Measurements from ENCODE around the gene UTP3. TPM values are rescaled to one million over a fixed set of nuclear protein-coding genes. Genes with fewer than 3 reads are reported as not detected.
A peak's percentile ranks its signal among the peaks of the same experiment; 100 is the strongest.
"Not testable (repeated sequence)": the region's sequence is repeated elsewhere in the genome, so short reads cannot be mapped to it uniquely, and the experiment has no call there.

Gene UTP3
- total and polyA plus RNA-seq, 3 experiments from 2014 or later: 14.9 to 43.4 (median 42.5) TPM

GRCh38 chr4:70660106-70660505 lies 28.2 kb upstream of the UTP3 start:
- no peak for DNase-seq
- Mint-ChIP-seq H3K36me3 (no peaks in the 10 kb centered on the region), H3K9me3 (no peaks in the 10 kb centered on the region), H3K4me1 (no peaks in the 10 kb centered on the region), H3K27ac (peak overlapping the region in 1 of 8 donors; percentile 34), H3K4me3 (no peak overlapping the region), H3K27me3 (no peaks in the 10 kb centered on the region)
- H3K4me3 ChIP-seq (ENCODE audit: low read length): no peak overlapping the region
- ChIA-PET POLR2A (no interaction called here), CTCF (no interaction called here)
- no peaks in the 10 kb centered on the region for H3K4me1 ChIP-seq (ENCODE audit: insufficient read depth, low read length)
- no peak overlapping the region for H3K27ac ChIP-seq (ENCODE audit: low read depth, low read length)
- no peaks in the 10 kb centered on the region for H3K27me3 ChIP-seq (ENCODE audit: insufficient read depth, low read length, poor library complexity, severe bottlenecking)
- H3K9me3 ChIP-seq (ENCODE audit: low read length): no peaks in the 10 kb centered on the region
- no peaks in the 10 kb centered on the region for H3K36me3 ChIP-seq (ENCODE audit: insufficient read depth, low read length)

GRCh38 chr4:70661309-70661922 lies 26.9 kb upstream of the UTP3 start:
- H3K4me3 Mint-ChIP-seq; H3K4me3 ChIP-seq (ENCODE audit: low read length); H3K27me3 ChIP-seq (ENCODE audit: insufficient read depth, low read length, poor library complexity, severe bottlenecking); H3K4me1 Mint-ChIP-seq; H3K36me3 ChIP-seq (ENCODE audit: insufficient read depth, low read length); H3K9me3 Mint-ChIP-seq; H3K4me1 ChIP-seq (ENCODE audit: insufficient read depth, low read length); H3K27me3 Mint-ChIP-seq; DNase-seq; H3K9me3 ChIP-seq (ENCODE audit: low read length); H3K27ac ChIP-seq (ENCODE audit: low read depth, low read length); POLR2A ChIA-PET; CTCF ChIA-PET; H3K36me3 Mint-ChIP-seq: not testable (repeated sequence)
- peak overlapping the region in 1 of 8 donors; percentile 2 for H3K27ac Mint-ChIP-seq

DNA sequence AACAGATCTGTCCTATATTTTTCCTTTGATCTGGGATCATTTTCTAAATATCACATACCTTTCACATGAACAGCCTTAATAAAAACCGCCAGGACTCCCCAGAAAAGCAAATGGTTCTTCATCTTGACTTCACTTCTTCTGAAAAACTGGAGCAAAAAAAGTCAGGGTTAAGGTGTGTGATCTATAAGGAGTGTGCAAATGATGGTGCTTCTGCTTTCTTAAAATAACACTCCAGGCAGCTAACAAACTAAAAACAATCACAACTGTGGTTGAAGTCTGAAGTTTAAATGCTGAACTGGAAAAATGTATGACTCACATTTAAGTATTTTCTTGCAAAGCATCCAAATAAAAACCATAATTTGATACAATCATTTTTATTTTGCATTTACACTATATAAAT lies 22.0 kb upstream of the UTP3 start, which contains the start of gene JCHAIN:
JCHAIN (minus strand) TSS at position 140 of the 400 bp plus-strand sequence; CDS start at position 122, 18 bp downstream.
- Mint-ChIP-seq H3K27me3 (peaks cover 0 to 13% of the 10 kb centered on the region in 2 donors), H3K27ac (no peak within 1 kb of the TSS), H3K36me3 (no peaks in the 10 kb centered on the region), H3K9me3 (no peaks in the 10 kb centered on the region), H3K4me3 (no peak within 1 kb of the TSS), H3K4me1 (peaks cover 0 to 3% (median 0%) of the 10 kb centered on the region in 3 donors)
- Histone ChIP-seq H3K9me3 (ENCODE audit: low read length) (no peaks in the 10 kb centered on the region), H3K4me1 (ENCODE audit: insufficient read depth, low read length) (no peaks in the 10 kb centered on the region), H3K27me3 (ENCODE audit: insufficient read depth, low read length, poor library complexity, severe bottlenecking) (no peaks in the 10 kb centered on the region), H3K27ac (ENCODE audit: low read depth, low read length) (no peak within 1 kb of the TSS), H3K4me3 (ENCODE audit: low read length) (no peak within 1 kb of the TSS), H3K36me3 (ENCODE audit: insufficient read depth, low read length) (no peaks in the 10 kb centered on the region)
- POLR2A ChIA-PET: no interaction called here
- CTCF ChIA-PET: no interaction called here
- no peak for DNase-seq

DNA sequence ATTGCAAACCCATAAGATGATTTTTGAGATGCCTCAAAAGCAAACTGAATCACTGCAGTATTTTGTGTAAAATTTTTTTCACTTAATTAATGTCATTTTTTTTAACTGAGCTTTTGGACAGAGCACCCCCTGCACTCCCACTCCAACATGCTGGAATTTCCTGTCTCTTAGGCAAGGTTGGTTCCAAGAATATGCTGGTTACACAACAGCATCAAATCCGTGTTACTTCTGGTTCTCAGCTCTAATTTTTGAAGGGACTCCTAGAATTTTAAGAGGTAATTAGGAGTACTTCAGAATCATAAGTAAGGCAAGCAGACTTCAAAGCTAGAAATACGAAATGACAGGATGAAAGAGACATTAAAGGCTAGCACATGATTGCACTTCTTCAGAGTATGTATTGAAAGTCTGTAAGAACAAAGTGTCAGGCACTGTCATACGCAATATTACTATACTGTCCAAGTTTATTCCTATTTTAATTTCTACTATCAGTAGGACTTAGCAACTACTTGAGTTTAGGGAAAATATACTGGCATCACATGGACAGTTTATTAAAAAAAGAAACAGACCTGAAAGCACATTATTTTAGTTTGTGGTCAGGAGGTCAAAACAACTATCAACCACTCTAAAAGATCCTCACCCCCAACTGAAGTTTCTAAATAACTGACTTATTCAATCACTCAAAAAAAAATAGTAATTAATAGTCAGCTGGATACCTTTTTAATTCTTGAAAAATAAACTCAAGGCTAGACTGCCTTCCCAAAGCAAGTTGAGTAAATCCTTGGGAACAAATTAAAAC lies 20.4 kb upstream of the UTP3 start:
- H3K4me1 ChIP-seq (ENCODE audit: insufficient read depth, low read length): no peaks in the 10 kb centered on the region
- Mint-ChIP-seq H3K9me3 (no peaks in the 10 kb centered on the region), H3K4me1 (peaks cover 0 to 3% (median 0%) of the 10 kb centered on the region in 3 donors), H3K36me3 (no peaks in the 10 kb centered on the region), H3K27ac (no peak overlapping the region), H3K4me3 (no peak overlapping the region), H3K27me3 (peaks cover 0 to 13% of the 10 kb centered on the region in 2 donors)
- CTCF ChIA-PET: interaction anchor here (2.3 kb wide), 1 partner anchor 16 kb away, joined by 10 read pairs; no protein-coding TSS in a partner anchor
- POLR2A ChIA-PET: interaction anchor here (0.6 to 0.8 kb wide), 3 partner anchors 29 to 135 kb away, joined by 5 to 10 read pairs (median 6); no protein-coding TSS in a partner anchor
- H3K9me3 ChIP-seq (ENCODE audit: low read length): no peaks in the 10 kb centered on the region
- H3K36me3 ChIP-seq (ENCODE audit: insufficient read depth, low read length): no peaks in the 10 kb centered on the region
- no peak for DNase-seq
- no peak overlapping the region for H3K4me3 ChIP-seq (ENCODE audit: low read length)
- no peak overlapping the region for H3K27ac ChIP-seq (ENCODE audit: low read depth, low read length)
- no peaks in the 10 kb centered on the region for H3K27me3 ChIP-seq (ENCODE audit: insufficient read depth, low read length, poor library complexity, severe bottlenecking)

GRCh38 chr4:70670332-70671014 lies 17.9 kb upstream of the UTP3 start:
- ChIA-PET POLR2A (no interaction called here), CTCF (no interaction called here)
- Mint-ChIP-seq H3K36me3 (no peaks in the 10 kb centered on the region), H3K9me3 (no peaks in the 10 kb centered on the region), H3K27ac (no peak overlapping the region), H3K4me1 (peaks cover 0 to 3% (median 0%) of the 10 kb centered on the region in 3 donors), H3K4me3 (no peak overlapping the region), H3K27me3 (peaks cover 0 to 17% of the 10 kb centered on the region in 2 donors)
- no peaks in the 10 kb centered on the region for H3K4me1 ChIP-seq (ENCODE audit: insufficient read depth, low read length)
- no peaks in the 10 kb centered on the region for H3K9me3 ChIP-seq (ENCODE audit: low read length)
- H3K27me3 ChIP-seq (ENCODE audit: insufficient read depth, low read length, poor library complexity, severe bottlenecking): no peaks in the 10 kb centered on the region
- H3K36me3 ChIP-seq (ENCODE audit: insufficient read depth, low read length): no peaks in the 10 kb centered on the region
- no peak overlapping the region for H3K27ac ChIP-seq (ENCODE audit: low read depth, low read length)
- DNase-seq: no peak
- H3K4me3 ChIP-seq (ENCODE audit: low read length): no peak overlapping the region

GRCh38 chr4:70671091-70671490 lies 17.2 kb upstream of the UTP3 start:
- POLR2A ChIA-PET: interaction anchor here (0.5 kb wide), 1 partner anchor 371 kb away, joined by 3 read pairs; no protein-coding TSS in a partner anchor
- Mint-ChIP-seq H3K36me3 (no peaks in the 10 kb centered on the region), H3K27ac (no peak overlapping the region), H3K27me3 (peaks cover 0 to 17% of the 10 kb centered on the region in 2 donors), H3K4me1 (peaks cover 0 to 3% (median 1%) of the 10 kb centered on the region in 3 donors), H3K4me3 (no peak overlapping the region), H3K9me3 (no peaks in the 10 kb centered on the region)
- Histone ChIP-seq H3K36me3 (ENCODE audit: insufficient read depth, low read length) (no peaks in the 10 kb centered on the region), H3K4me1 (ENCODE audit: insufficient read depth, low read length) (no peaks in the 10 kb centered on the region), H3K27ac (ENCODE audit: low read depth, low read length) (no peak overlapping the region), H3K27me3 (ENCODE audit: insufficient read depth, low read length, poor library complexity, severe bottlenecking) (no peaks in the 10 kb centered on the region), H3K9me3 (ENCODE audit: low read length) (no peaks in the 10 kb centered on the region), H3K4me3 (ENCODE audit: low read length) (no peak overlapping the region)
- CTCF ChIA-PET: interaction anchor here (1.3 kb wide), 1 partner anchor 21 kb away, joined by 3 read pairs; no protein-coding TSS in a partner anchor
- DNase-seq: no peak

- POLR2A ChIA-PET: no interaction called here
- Mint-ChIP-seq H3K36me3 (no peaks in the 10 kb centered on the region), H3K4me3 (no peak overlapping the region), H3K27ac (no peak overlapping the region), H3K4me1 (peaks cover 9 to 22% (median 11%) of the 10 kb centered on the region in 3 donors), H3K27me3 (peaks cover 0 to 17% of the 10 kb centered on the region in 2 donors), H3K9me3 (no peaks in the 10 kb centered on the region)
- Histone ChIP-seq H3K9me3 (ENCODE audit: low read length) (no peaks in the 10 kb centered on the region), H3K27ac (ENCODE audit: low read depth, low read length) (no peak overlapping the region), H3K27me3 (ENCODE audit: insufficient read depth, low read length, poor library complexity, severe bottlenecking) (no peaks in the 10 kb centered on the region), H3K4me3 (ENCODE audit: low read length) (no peak overlapping the region), H3K4me1 (ENCODE audit: insufficient read depth, low read length) (peaks cover 4% of the 10 kb centered on the region), H3K36me3 (ENCODE audit: insufficient read depth, low read length) (no peaks in the 10 kb centered on the region)
- no peak for DNase-seq
- CTCF ChIA-PET: no interaction called here
Measured at GRCh38 chr4:70674191-70674590, 14.1 kb upstream of the UTP3 start.

- Histone ChIP-seq H3K27me3 (ENCODE audit: insufficient read depth, low read length, poor library complexity, severe bottlenecking) (no peaks in the 10 kb centered on the region), H3K9me3 (ENCODE audit: low read length) (no peaks in the 10 kb centered on the region), H3K36me3 (ENCODE audit: insufficient read depth, low read length) (no peaks in the 10 kb centered on the region), H3K4me3 (ENCODE audit: low read length) (no peak overlapping the region), H3K27ac (ENCODE audit: low read depth, low read length) (no peak overlapping the region), H3K4me1 (ENCODE audit: insufficient read depth, low read length) (peaks cover 4% of the 10 kb centered on the region)
- Mint-ChIP-seq H3K9me3 (no peaks in the 10 kb centered on the region), H3K27ac (no peak overlapping the region), H3K4me3 (no peak overlapping the region), H3K4me1 (peaks cover 9 to 27% (median 11%) of the 10 kb centered on the region in 3 donors), H3K36me3 (no peaks in the 10 kb centered on the region), H3K27me3 (peaks cover 0 to 17% of the 10 kb centered on the region in 2 donors)
- CTCF ChIA-PET: no interaction called here
- POLR2A ChIA-PET: no interaction called here
- no peak for DNase-seq
Measured at GRCh38 chr4:70674731-70675130, 13.6 kb upstream of the UTP3 start.
